CD8-positive, alpha-beta memory T cell (primary cell): ENCODE data around the gene RNU6-7. TPM values are rescaled to one million over a fixed set of nuclear protein-coding genes. Genes with fewer than 3 reads are reported as not detected.

Experiments
- CTCF ChIA-PET: fragments of 350-600 bp; sonication (Branson Sonifier 250); formaldehyde crosslinking; loops from one replicate; lab custom pipeline; 2021; ENCODE audit warnings: antibody characterized with exemption; lab: Charles Lee
- POLR2A ChIA-PET: fragments of 350-600 bp; sonication (Branson Sonifier 250); formaldehyde crosslinking; loops from one replicate; lab custom pipeline; 2021; ENCODE audit warnings: antibody characterized with exemption; lab: Charles Lee
- DNase-seq, 5 donors: peaks; one replicate each; pipeline versions ENCODE4 v3.0.0 to v3.0.0-alpha.2; 2020 to 2022; ENCODE audit warnings: mixed read lengths in 1 of 5
- H3K27ac ChIP-seq: one replicate; pipeline ENCODE4 v1.7.0; 2013; ENCODE audit warnings: low read depth, mild to moderate bottlenecking, low read length, moderate library complexity
- H3K27me3 ChIP-seq: 2 replicates; pipeline ENCODE4 v1.7.0; 2013; ENCODE audit warnings: low read length, mild to moderate bottlenecking; ENCODE audit not compliant: insufficient read depth, poor library complexity, severe bottlenecking
- H3K36me3 ChIP-seq: 2 replicates; pipeline ENCODE4 v1.7.0; 2013; ENCODE audit warnings: mild to moderate bottlenecking, low read length, moderate library complexity; ENCODE audit not compliant: insufficient read depth
- H3K4me1 ChIP-seq: 2 replicates; pipeline ENCODE4 v1.7.0; 2013; ENCODE audit warnings: mild to moderate bottlenecking, low read length, moderate library complexity; ENCODE audit not compliant: insufficient read depth
- H3K4me3 ChIP-seq: 2 replicates; pipeline ENCODE4 v1.7.0; 2013; ENCODE audit warnings: mild to moderate bottlenecking, low read length
- H3K9me3 ChIP-seq: 2 replicates; pipeline ENCODE4 v1.7.0; 2013; ENCODE audit warnings: mild to moderate bottlenecking, low read length
- H3K27ac Mint-ChIP-seq, 8 donors: one replicate each; pipeline ENCODE4 v1.8.0; 2020 to 2021; ENCODE audit warnings: mixed read lengths in 8 of 8, mild to moderate bottlenecking in 6 of 8, inconsistent platforms in 3 of 8, moderate library complexity in 3 of 8
- H3K27me3 Mint-ChIP-seq, 2 donors: one replicate each; pipeline ENCODE4 v1.8.0; 2020 to 2021; ENCODE audit warnings: mixed read lengths in 2 of 2, mild to moderate bottlenecking in 1 of 2, moderate library complexity in 1 of 2
- H3K36me3 Mint-ChIP-seq, 3 donors: one replicate each; pipeline ENCODE4 v1.8.0; 2020 to 2021; ENCODE audit warnings: mixed read lengths in 3 of 3, inconsistent platforms in 1 of 3, mild to moderate bottlenecking in 1 of 3
- H3K4me1 Mint-ChIP-seq, 3 donors: one replicate each; pipeline ENCODE4 v1.8.0; 2020 to 2021; ENCODE audit warnings: mixed read lengths in 3 of 3, inconsistent platforms in 1 of 3, mild to moderate bottlenecking in 1 of 3
- H3K4me3 Mint-ChIP-seq, 7 donors: one replicate each; pipeline ENCODE4 v1.8.0; 2020 to 2021; ENCODE audit warnings: mixed read lengths in 7 of 7, mild to moderate bottlenecking in 6 of 7, moderate library complexity in 4 of 7, inconsistent platforms in 2 of 7
- H3K9me3 Mint-ChIP-seq, 5 donors: one replicate each; pipeline ENCODE4 v1.8.0; 2020 to 2022; ENCODE audit warnings: mixed read lengths in 5 of 5, mild to moderate bottlenecking in 3 of 5, moderate library complexity in 2 of 5, inconsistent platforms in 1 of 5
- polyA plus RNA-seq: library from polyadenylated mRNA; unstranded; fragments of 300-500 nt; fragmentation: Illumina TruSeq; gene quantifications from one replicate; pipeline ENCODE4 v1.2.3, GENCODE V29; 2021
- total RNA-seq, 2 experiments: library from RNA; stranded (reverse); gene quantifications; one replicate each; pipeline ENCODE4 v1.2.3, GENCODE V29; 2021

RNU6-7 gene
- total and polyA plus RNA-seq, 3 experiments from 2014 or later: not detected

DNA sequence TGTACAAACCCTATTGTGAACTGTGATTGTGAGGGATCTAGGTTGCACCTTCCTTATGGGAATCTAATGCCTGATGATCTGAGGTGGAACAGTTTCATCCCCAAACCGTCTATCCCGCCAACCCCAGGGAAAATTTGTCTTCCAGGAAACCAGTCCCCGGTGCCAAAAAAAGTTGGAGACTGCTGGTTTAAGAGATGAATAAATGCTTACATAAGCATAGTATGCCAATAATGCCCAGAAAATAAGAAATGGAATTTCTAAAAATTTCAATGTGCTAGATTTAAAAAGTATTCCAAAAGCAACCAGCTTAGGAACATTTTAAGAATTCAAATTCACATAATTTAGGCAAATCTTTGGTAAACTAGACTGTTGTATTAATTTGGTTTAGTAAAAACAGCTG lies 6.6 kb downstream of the RNU6-7 start:
- no peak for DNase-seq
- no peak overlapping the region for H3K27ac ChIP-seq
- no peaks in the 10 kb centered on the region for H3K9me3 ChIP-seq
- Mint-ChIP-seq H3K36me3 (peaks cover 0 to 2% (median 0%) of the 10 kb centered on the region in 3 donors), H3K4me3 (no peak overlapping the region), H3K27me3 (peaks cover 13 to 14% of the 10 kb centered on the region in 2 donors), H3K4me1 (peaks cover 8 to 13% (median 10%) of the 10 kb centered on the region in 3 donors), H3K27ac (no peak overlapping the region), H3K9me3 (no peaks in the 10 kb centered on the region)
- H3K36me3 ChIP-seq: no peaks in the 10 kb centered on the region
- CTCF ChIA-PET: no interaction called here
- no peaks in the 10 kb centered on the region for H3K27me3 ChIP-seq
- H3K4me1 ChIP-seq: peaks cover 9% of the 10 kb centered on the region
- no peak overlapping the region for H3K4me3 ChIP-seq
- POLR2A ChIA-PET: interaction anchor here (0.6 kb wide), 1 partner anchor 122 kb away, joined by 3 read pairs; no protein-coding TSS in a partner anchor

DNA sequence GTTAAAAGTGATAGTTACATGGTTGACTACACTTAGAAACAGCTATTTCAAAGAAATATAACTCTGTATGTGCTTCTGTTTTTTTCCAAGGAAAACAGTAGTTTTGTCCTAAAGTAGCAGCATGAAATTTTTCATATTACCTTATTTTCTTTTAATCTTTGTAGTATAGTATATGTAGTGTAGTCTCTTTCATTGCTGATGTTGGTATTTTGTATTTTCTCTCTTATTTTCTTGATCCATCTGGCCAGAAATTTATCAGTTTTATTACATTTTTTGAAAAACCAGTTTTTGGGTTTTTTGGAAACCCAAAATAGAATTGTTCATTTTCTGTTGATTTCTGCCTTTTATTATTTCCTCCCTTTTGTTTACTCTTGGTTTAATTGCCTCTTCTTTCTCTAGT lies 7.6 kb downstream of the RNU6-7 start:
- Mint-ChIP-seq H3K36me3 (no peaks in the 10 kb centered on the region), H3K4me3 (no peak overlapping the region)
- POLR2A ChIA-PET: no interaction called here

DNA sequence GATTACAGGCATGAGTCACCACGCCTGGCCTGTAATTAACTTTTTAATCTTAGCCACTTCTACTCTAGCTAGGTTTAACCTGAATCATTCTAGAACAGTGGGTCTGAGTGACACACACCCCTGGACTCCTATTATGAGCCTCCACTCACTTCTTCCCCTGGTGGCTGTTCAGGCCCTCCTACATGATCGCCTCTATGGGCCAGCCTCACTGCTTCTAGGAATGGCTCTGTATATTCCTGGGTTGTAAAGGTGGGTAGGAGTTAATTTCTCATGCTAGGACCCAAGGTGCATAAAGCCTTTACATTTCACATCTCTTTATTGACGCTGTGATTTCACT lies 9.2 kb downstream of the RNU6-7 start:
- Mint-ChIP-seq H3K27ac (no peak overlapping the region), H3K27me3 (peaks cover 12 to 17% of the 10 kb centered on the region in 2 donors), H3K4me3 (no peak overlapping the region), H3K4me1 (no peaks in the 10 kb centered on the region), H3K36me3 (no peaks in the 10 kb centered on the region), H3K9me3 (peaks cover 0 to 3% (median 0%) of the 10 kb centered on the region in 5 donors)
- CTCF ChIA-PET: interaction anchor here (1.3 kb wide), 1 partner anchor 11 kb away, joined by 4 read pairs; no protein-coding TSS in a partner anchor
- Histone ChIP-seq H3K4me3 (no peak overlapping the region), H3K4me1 (no peaks in the 10 kb centered on the region), H3K27ac (no peak overlapping the region), H3K27me3 (no peaks in the 10 kb centered on the region), H3K9me3 (no peaks in the 10 kb centered on the region), H3K36me3 (no peaks in the 10 kb centered on the region)
- no peak for DNase-seq
- POLR2A ChIA-PET: no interaction called here

More for the DNA sequence above, 7.6 kb downstream of the RNU6-7 start:
- DNase-seq: no peak
- Mint-ChIP-seq H3K4me1 (peaks cover under 1 to 4% (median 1%) of the 10 kb centered on the region in 3 donors), H3K27me3 (peaks cover 12 to 17% of the 10 kb centered on the region in 2 donors), H3K9me3 (no peaks in the 10 kb centered on the region), H3K27ac (no peak overlapping the region)
- no peak overlapping the region for H3K4me3 ChIP-seq
- CTCF ChIA-PET: no interaction called here
- no peaks in the 10 kb centered on the region for H3K4me1 ChIP-seq
- no peaks in the 10 kb centered on the region for H3K9me3 ChIP-seq
- H3K36me3 ChIP-seq: no peaks in the 10 kb centered on the region
- no peaks in the 10 kb centered on the region for H3K27me3 ChIP-seq
- no peak overlapping the region for H3K27ac ChIP-seq

DNA sequence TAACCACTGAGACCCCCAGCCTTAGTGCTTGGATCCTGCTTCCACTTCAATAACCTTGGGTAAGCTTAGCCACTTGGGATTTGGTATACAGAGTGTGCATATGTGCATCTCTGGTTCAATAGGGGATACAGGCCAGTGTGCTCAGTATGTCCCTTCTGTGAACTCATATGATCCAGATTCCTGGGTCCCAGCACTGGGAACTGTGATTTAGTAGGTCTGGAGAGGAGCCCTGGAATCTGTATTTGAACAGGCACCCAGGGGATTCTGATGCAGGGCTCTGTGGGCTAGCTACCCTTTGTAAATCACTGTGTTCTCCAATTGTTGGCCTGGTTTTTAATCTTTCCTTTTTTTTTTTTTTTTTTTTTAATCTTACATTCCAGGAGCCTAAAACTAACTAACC lies 11.0 kb downstream of the RNU6-7 start:
- Mint-ChIP-seq H3K4me1 (no peaks in the 10 kb centered on the region), H3K36me3 (no peaks in the 10 kb centered on the region), H3K27me3 (peaks cover 14 to 20% of the 10 kb centered on the region in 2 donors), H3K9me3 (peaks cover 0 to 3% (median 0%) of the 10 kb centered on the region in 5 donors), H3K27ac (no peak overlapping the region), H3K4me3 (no peak overlapping the region)
- POLR2A ChIA-PET: no interaction called here
- CTCF ChIA-PET: no interaction called here
- Histone ChIP-seq H3K27ac (no peak overlapping the region), H3K36me3 (no peaks in the 10 kb centered on the region), H3K4me1 (no peaks in the 10 kb centered on the region), H3K9me3 (no peaks in the 10 kb centered on the region), H3K27me3 (no peaks in the 10 kb centered on the region), H3K4me3 (no peak overlapping the region)
- no peak for DNase-seq

DNA sequence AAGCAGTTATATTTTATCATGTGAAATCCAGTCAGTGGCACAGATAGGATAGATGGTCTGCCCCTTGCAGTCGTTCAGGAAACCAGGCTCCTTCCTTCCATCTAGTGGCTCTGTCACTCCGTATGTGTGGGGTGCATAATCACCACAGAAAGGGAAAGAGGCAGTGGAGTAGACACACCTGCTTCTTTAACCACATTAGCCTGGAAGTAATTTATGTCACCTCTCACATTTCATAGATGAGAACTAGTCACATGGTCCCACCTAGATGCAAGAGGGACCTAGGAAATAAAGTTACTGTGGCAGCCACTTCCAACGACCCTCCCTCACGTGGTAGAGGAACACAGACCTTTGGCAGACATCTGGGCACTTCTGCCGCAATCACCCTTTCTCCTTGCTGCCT lies 15.5 kb downstream of the RNU6-7 start:
- H3K9me3 Mint-ChIP-seq: peaks cover 0 to 3% (median 0%) of the 10 kb centered on the region in 5 donors
- Histone ChIP-seq H3K27me3 (no peaks in the 10 kb centered on the region), H3K27ac (no peak overlapping the region), H3K4me1 (no peaks in the 10 kb centered on the region), H3K9me3 (no peaks in the 10 kb centered on the region), H3K36me3 (no peaks in the 10 kb centered on the region), H3K4me3 (no peak overlapping the region)
- H3K4me3 Mint-ChIP-seq: no peak overlapping the region
- no peaks in the 10 kb centered on the region for H3K4me1 Mint-ChIP-seq
- peaks cover 24 to 44% of the 10 kb centered on the region in 2 donors for H3K27me3 Mint-ChIP-seq
- DNase-seq: no peak
- ChIA-PET CTCF (no interaction called here), POLR2A (no interaction called here)
- no peaks in the 10 kb centered on the region for H3K36me3 Mint-ChIP-seq
- peak overlapping the region in 1 of 8 donors; percentile 74 for H3K27ac Mint-ChIP-seq

DNA sequence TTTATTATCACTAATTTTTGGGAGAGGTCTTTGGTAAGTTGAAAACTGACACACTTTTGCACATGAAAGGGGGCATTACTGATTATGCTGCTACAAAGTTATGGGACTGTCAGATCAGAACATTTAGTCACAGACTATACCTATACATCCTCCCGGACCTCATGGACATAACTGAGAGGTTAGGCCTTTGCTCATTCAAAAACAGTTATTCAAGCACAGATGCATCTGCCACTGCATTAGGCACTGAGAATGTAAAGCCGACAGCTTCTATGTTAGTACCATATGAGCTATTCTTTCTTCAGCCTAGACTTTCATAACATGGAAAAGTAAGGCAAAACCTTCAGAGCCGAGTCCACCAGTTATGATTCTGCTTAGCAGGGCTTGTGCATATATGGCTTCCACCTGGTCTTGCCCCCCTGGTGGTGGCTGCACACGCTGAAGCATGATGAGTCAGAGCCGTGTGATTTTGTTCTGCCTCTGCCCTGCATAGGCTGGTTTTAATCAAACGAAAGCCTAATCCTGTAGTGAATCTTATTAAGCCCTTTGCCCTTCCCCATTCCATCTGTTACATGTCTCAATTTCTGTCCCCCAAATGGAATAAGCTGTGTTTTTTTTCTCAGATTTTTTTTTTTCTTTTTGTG lies 23.0 kb downstream of the RNU6-7 start:
- ChIA-PET CTCF (no interaction called here), POLR2A (no interaction called here)
- H3K36me3 Mint-ChIP-seq: no peaks in the 10 kb centered on the region
- H3K27me3 Mint-ChIP-seq: peaks cover 11 to 27% of the 10 kb centered on the region in 2 donors
- no peak overlapping the region for H3K4me3 Mint-ChIP-seq
- Histone ChIP-seq H3K36me3 (no peaks in the 10 kb centered on the region), H3K27ac (no peak overlapping the region), H3K27me3 (no peaks in the 10 kb centered on the region), H3K4me3 (no peak overlapping the region), H3K4me1 (no peaks in the 10 kb centered on the region), H3K9me3 (no peaks in the 10 kb centered on the region)
- no peaks in the 10 kb centered on the region for H3K4me1 Mint-ChIP-seq
- no peaks in the 10 kb centered on the region for H3K9me3 Mint-ChIP-seq
- H3K27ac Mint-ChIP-seq: no peak overlapping the region
- no peak for DNase-seq

DNA sequence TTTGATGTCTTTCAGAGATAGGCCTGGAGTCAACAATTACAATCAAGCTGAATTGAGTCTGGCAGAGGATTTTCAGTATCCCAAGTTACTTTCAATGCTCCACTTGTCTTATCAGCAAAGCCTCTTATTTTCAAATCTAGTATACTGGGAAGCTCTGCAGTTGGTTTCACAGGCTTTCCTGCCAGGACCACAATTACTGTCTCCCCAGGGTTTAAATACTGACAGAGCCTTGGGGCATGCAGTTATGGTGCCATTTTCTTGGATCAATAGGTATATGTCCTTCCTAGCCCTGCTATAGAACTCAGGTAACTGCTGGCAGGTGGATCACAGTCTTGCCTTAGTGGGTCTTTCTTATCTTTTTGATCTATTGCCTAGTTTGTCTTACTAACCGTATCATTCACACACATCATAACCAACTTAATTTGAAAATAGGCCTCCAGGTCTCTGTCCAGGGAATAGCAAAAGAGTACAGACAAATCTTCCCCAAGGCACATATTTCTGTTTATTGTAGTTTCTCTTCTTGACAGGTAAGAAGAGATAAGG lies 23.6 kb downstream of the RNU6-7 start:
- no peaks in the 10 kb centered on the region for H3K4me1 Mint-ChIP-seq
- peaks cover 0 to 1% (median 0%) of the 10 kb centered on the region in 3 donors for H3K36me3 Mint-ChIP-seq
- ChIA-PET POLR2A (no interaction called here), CTCF (no interaction called here)
- H3K9me3 Mint-ChIP-seq: no peaks in the 10 kb centered on the region
- no peak for DNase-seq
- no peak overlapping the region for H3K4me3 Mint-ChIP-seq
- peaks cover 6 to 24% of the 10 kb centered on the region in 2 donors for H3K27me3 Mint-ChIP-seq
- H3K4me1 ChIP-seq: no peaks in the 10 kb centered on the region
- no peak overlapping the region for H3K27ac Mint-ChIP-seq
- H3K4me3 ChIP-seq: no peak overlapping the region
- H3K27ac ChIP-seq: no peak overlapping the region
- no peaks in the 10 kb centered on the region for H3K27me3 ChIP-seq
- H3K9me3 ChIP-seq: no peaks in the 10 kb centered on the region
- no peaks in the 10 kb centered on the region for H3K36me3 ChIP-seq

DNA sequence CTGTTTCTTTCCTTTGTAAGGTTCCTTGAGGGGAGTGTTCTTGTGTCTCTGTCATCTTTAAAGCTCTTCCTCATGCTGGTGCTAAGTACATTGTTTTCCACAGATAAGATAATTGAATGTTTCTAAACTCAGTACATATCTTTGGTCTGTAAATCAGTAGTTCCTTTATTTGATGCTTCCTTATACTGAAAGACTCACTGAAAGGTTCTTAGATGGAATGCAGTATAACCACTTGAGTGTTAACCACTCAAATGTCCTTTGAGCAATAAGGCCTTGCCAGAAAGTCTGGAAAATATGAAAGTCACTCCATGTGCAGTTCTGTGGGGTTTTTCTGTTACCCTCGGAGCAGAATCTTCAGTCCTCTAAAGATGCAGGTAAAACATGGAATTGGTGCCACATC lies 24.2 kb downstream of the RNU6-7 start:
- no peak overlapping the region for H3K4me3 Mint-ChIP-seq
- Histone ChIP-seq H3K4me1 (no peaks in the 10 kb centered on the region), H3K27ac (no peak overlapping the region), H3K27me3 (no peaks in the 10 kb centered on the region), H3K9me3 (no peaks in the 10 kb centered on the region), H3K4me3 (no peak overlapping the region), H3K36me3 (no peaks in the 10 kb centered on the region)
- peaks cover 4 to 20% of the 10 kb centered on the region in 2 donors for H3K27me3 Mint-ChIP-seq
- ChIA-PET POLR2A (no interaction called here), CTCF (no interaction called here)
- no peak overlapping the region for H3K27ac Mint-ChIP-seq
- H3K4me1 Mint-ChIP-seq: no peaks in the 10 kb centered on the region
- no peak for DNase-seq
- H3K36me3 Mint-ChIP-seq: peaks cover 0 to 1% (median 0%) of the 10 kb centered on the region in 3 donors
- no peaks in the 10 kb centered on the region for H3K9me3 Mint-ChIP-seq
